Measurements from ENCODE around the gene TOX3. TPM values are rescaled to one million over a fixed set of nuclear protein-coding genes. Genes with fewer than 3 reads are reported as not detected.

TOX3 gene
- total RNA-seq, 1 experiment from 2014 or later = not detected

DNA sequence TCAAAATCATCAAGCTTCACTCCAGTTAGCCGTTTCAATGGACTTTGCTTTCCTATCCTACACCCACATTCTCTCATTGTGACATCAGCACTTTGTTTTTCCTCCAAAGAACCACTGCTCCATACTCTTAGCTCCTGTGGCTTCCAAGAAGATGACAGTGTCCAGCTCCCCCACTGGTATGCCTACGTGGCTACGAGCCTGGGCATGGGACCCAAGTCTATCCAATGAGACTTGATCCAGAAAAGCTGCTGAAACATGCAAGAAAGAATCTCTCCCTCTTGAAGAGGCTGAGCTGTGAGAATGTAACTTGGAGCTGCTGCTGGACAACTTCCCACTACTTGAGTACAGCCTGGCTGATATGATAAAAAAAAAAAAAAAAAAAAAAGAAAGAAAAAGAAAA, 9.4 kb downstream of the TOX3 start:
- Mint-ChIP-seq H3K4me1 (ENCODE audit: insufficient read depth, unreplicated experiment) (no peaks in the 10 kb centered on the region), H3K36me3 (ENCODE audit: insufficient read depth, unreplicated experiment) (no peaks in the 10 kb centered on the region), H3K27me3 (ENCODE audit: insufficient read depth, unreplicated experiment) (no peaks in the 10 kb centered on the region), H3K27ac (ENCODE audit: low read depth, unreplicated experiment) (no peak overlapping the region), H3K4me3 (ENCODE audit: unreplicated experiment) (no peak overlapping the region), H3K9me3 (ENCODE audit: unreplicated experiment) (peaks cover 23% of the 10 kb centered on the region)
- intact Hi-C loops (cut with micrococcal nuclease) = no loop called here
- TF ChIP-seq, protein P1, sequence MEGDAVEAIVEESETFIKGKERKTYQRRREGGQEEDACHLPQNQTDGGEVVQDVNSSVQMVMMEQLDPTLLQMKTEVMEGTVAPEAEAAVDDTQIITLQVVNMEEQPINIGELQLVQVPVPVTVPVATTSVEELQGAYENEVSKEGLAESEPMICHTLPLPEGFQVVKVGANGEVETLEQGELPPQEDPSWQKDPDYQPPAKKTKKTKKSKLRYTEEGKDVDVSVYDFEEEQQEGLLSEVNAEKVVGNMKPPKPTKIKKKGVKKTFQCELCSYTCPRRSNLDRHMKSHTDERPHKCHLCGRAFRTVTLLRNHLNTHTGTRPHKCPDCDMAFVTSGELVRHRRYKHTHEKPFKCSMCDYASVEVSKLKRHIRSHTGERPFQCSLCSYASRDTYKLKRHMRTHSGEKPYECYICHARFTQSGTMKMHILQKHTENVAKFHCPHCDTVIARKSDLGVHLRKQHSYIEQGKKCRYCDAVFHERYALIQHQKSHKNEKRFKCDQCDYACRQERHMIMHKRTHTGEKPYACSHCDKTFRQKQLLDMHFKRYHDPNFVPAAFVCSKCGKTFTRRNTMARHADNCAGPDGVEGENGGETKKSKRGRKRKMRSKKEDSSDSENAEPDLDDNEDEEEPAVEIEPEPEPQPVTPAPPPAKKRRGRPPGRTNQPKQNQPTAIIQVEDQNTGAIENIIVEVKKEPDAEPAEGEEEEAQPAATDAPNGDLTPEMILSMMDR (IDR thresholded peaks at IDR 0.05; ENCODE audit: unreplicated experiment) = no peak
- DNase-seq (ENCODE audit: unreplicated experiment) = no peak
- no TSS peak for BruUV-seq (replicated peaks)
- ChIA-PET POLR2A (no interaction called here), CTCF (interaction anchor here (0.7 to 1.0 kb wide), 3 partner anchors 11 to 281 kb away, joined by 3 to 8 read pairs (median 3); no protein-coding TSS in a partner anchor)

DNA sequence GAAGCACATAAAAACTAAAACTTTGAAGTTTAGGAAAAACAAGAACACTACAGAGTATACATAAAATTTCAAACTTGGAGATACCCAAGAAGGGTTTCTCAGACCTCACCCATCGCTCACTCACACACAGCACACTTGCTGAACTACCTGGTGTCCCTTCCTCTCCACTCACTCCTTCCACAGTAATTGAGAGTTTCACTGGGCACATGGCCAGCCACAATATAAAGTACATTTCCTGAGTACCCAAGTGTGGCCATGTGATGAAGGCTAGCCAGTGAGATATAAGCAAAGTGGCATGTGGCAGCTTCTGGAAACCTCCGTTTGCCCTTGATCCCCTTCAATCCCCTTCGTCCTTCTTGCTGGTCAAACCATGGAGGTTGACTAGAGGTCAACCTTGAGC, 11.9 kb downstream of the TOX3 start:
- POLR2A ChIA-PET = no interaction called here
- DNase-seq (ENCODE audit: unreplicated experiment) = no peak
- TF ChIP-seq, protein P1 (IDR thresholded peaks at IDR 0.05; ENCODE audit: unreplicated experiment) = no peak
- Mint-ChIP-seq H3K36me3 (ENCODE audit: insufficient read depth, unreplicated experiment) (no peaks in the 10 kb centered on the region), H3K27me3 (ENCODE audit: insufficient read depth, unreplicated experiment) (no peaks in the 10 kb centered on the region), H3K4me1 (ENCODE audit: insufficient read depth, unreplicated experiment) (no peaks in the 10 kb centered on the region), H3K27ac (ENCODE audit: low read depth, unreplicated experiment) (no peak overlapping the region), H3K9me3 (ENCODE audit: unreplicated experiment) (peaks cover 30% of the 10 kb centered on the region), H3K4me3 (ENCODE audit: unreplicated experiment) (no peak overlapping the region)
- BruUV-seq (replicated peaks) = no TSS peak
- CTCF ChIA-PET = interaction anchor here (0.6 kb wide), 1 partner anchor 10 kb away, joined by 4 read pairs; no protein-coding TSS in a partner anchor
- intact Hi-C loops (cut with micrococcal nuclease) = no loop called here

DNA sequence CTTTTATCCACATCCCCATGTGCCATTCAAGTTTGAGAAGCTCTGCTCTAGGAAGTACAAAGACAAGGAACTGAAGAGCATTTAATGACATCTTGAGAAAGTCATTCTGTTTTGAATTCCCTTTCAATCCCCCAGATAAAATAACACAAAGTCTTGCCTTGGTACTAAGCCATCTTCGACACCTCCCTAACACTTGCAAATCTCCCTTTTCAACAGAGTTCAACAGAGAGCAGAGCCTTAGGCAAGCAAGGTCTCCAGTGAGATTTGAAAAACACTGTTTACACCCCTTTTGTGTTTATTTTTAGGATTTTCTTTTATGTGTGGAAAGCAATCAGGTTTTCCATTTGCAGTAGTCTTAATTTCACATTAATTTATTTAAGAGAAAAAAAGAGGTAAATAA, 13.6 kb downstream of the TOX3 start:
- TF ChIP-seq, protein P1 (IDR thresholded peaks at IDR 0.05; ENCODE audit: unreplicated experiment) = no peak
- Mint-ChIP-seq H3K9me3 (ENCODE audit: unreplicated experiment) (peaks cover 22% of the 10 kb centered on the region), H3K27me3 (ENCODE audit: insufficient read depth, unreplicated experiment) (no peaks in the 10 kb centered on the region), H3K27ac (ENCODE audit: low read depth, unreplicated experiment) (no peak overlapping the region), H3K4me3 (ENCODE audit: unreplicated experiment) (no peak overlapping the region), H3K36me3 (ENCODE audit: insufficient read depth, unreplicated experiment) (no peaks in the 10 kb centered on the region), H3K4me1 (ENCODE audit: insufficient read depth, unreplicated experiment) (no peaks in the 10 kb centered on the region)
- intact Hi-C loops (cut with micrococcal nuclease) = no loop called here
- ChIA-PET CTCF (no interaction called here), POLR2A (no interaction called here)
- no TSS peak for BruUV-seq (replicated peaks)
- DNase-seq (ENCODE audit: unreplicated experiment) = no peak

DNA sequence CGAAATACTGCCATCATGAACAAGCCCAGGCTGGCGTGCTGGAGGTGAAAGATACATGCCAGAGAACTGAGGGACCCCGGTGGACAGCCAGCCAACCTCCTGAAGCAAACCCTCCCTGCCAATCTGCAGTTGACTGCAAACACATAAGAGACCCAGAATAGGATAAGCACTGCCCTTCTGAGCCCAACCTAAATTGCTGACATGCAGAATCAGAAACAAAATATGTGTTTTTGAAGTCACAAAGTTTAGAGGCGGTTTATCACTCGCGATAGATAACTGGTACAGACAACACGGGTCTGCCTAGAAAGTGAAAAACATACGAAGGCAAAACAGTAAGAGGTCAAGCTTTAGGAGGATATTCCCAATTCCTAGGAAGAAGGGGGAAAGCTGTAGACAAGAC, 14.6 kb downstream of the TOX3 start:
- intact Hi-C loops (cut with micrococcal nuclease) = no loop called here
- Mint-ChIP-seq H3K4me3 (ENCODE audit: unreplicated experiment) (no peak overlapping the region), H3K4me1 (ENCODE audit: insufficient read depth, unreplicated experiment) (no peaks in the 10 kb centered on the region), H3K9me3 (ENCODE audit: unreplicated experiment) (peaks cover 22% of the 10 kb centered on the region), H3K27ac (ENCODE audit: low read depth, unreplicated experiment) (no peak overlapping the region), H3K27me3 (ENCODE audit: insufficient read depth, unreplicated experiment) (no peaks in the 10 kb centered on the region), H3K36me3 (ENCODE audit: insufficient read depth, unreplicated experiment) (no peaks in the 10 kb centered on the region)
- TF ChIP-seq, protein P1 (IDR thresholded peaks at IDR 0.05; ENCODE audit: unreplicated experiment) = no peak
- BruUV-seq (replicated peaks) = no TSS peak
- CTCF ChIA-PET = no interaction called here
- DNase-seq (ENCODE audit: unreplicated experiment) = no peak
- POLR2A ChIA-PET = no interaction called here

Measured in MCF 10A (cell line).